NCI-H2196 (cell line): ENCODE measurements around the gene RABEP2.
A peak's percentile ranks its signal among the peaks of the same experiment; 100 is the strongest.
"Not testable (repeated sequence)": the region's sequence is repeated elsewhere in the genome, so short reads cannot be mapped to it uniquely, and the experiment has no call there.

Source experiments
- DNase-seq: peaks from one replicate; lab custom pipeline; 2025; ENCODE audit not compliant: unreplicated experiment; lab: John Stamatoyannopoulos, UW

Gene RABEP2

DNA sequence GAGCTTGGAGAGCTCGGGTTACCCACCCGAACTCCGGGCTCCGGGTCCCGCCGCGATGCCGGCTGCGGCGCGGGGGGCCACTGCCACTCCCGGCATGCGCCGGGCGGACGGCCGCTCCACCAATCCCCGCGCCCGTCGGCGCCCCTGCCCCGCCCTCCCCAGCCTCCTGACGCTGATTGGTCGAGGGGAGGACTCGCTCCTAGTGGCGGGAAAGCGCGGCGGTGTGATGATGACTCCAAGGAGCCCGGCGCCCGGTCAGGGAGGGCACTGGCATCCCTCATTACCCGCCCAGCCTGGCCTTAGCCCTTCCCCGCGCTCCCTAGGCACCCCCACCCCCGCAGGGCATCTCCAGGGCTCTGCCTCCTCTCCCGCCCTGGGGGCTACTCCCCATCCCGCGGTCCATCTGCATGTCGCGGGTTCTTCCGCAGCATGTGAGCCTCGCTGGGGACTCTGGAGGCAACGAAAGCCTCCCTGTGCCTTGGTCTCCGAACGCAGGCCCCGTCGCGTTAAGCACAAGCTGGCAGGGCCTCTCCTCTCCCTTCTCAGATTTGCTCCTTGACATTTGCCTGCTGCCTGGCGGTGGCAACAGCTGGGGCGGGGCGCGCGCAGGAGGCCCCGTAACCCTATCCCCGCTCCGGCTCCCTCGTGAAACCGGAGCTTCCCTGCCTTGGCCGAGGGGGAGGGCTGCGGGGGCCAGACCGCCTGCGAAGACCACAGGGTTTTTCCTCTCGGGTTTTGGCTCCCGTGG lies 45.0 kb downstream of the RABEP2 start:
- peak; percentile 95 for DNase-seq

DNA sequence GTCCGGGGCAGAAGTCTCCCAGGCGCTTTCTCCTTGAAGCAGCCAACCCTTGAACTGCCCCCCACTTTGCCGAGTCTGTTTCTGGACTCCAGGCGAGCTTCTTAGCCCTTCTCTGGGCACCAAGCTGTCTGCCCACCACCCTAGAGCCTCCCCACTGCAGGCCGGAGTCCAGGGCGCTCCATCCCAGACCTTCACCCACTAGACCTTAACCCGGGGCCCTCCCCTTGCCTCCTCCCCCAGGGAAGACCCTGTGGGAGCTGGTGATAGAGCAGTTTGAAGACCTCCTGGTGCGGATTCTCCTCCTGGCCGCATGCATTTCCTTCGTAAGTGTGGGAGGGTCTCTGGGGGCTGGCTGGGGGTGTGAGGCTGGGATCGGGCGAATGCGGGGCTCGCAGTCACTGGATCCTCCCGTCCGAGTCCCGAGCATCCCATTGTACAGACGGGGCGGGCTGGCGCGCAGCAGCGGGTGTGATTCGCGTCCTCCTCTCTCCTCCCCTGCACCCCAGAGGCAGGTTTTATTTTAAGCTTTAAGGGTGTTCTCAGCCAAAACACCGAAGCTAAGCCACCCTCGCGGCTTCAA lies 45.7 kb downstream of the RABEP2 start:
- no peak for DNase-seq

DNA sequence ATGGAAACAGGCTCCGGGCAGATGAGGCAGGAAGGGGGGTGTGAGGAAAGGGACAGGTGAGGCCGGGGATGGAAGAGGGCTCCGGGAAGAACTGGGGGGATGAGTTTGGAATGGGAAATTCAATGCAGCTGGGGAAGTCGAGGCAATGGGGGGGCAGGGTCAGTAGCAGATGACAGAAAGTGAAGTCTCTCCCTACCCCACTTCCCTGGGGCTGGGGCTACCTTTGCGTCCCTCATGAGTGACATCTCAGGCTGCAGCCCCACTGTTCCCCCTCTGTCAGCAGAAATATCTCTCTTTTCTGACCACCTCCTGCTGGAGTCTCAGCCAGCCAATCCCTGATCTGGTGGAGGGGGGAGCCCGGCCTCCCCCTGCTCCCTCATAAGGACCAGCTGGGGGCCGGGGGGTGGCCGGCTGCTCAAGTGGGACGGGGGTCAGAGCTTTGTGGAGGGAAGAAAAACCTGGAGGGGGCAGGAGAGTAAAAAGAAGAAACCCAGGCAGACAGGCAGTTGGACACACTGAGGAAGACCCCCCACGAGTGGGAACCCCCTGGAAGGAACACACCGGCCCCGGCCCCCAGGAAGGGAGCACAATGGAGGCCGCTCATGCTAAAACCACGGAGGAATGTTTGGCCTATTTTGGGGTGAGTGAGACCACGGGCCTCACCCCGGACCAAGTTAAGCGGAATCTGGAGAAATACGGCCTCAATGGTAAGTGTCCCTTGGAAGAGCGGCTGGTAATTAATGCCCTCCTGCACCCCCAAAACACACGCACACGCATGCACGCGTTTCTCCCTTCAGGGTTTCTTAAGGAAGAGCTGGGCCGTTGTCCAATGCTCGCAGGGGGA lies 46.7 kb downstream of the RABEP2 start, which contains the start of gene ATP2A1:
Gene ATP2A1 (plus strand): TSS at position 406 of the 844 bp plus-strand sequence. CDS start 184 bp downstream, at position 590.
- DNase-seq = no peak

DNA sequence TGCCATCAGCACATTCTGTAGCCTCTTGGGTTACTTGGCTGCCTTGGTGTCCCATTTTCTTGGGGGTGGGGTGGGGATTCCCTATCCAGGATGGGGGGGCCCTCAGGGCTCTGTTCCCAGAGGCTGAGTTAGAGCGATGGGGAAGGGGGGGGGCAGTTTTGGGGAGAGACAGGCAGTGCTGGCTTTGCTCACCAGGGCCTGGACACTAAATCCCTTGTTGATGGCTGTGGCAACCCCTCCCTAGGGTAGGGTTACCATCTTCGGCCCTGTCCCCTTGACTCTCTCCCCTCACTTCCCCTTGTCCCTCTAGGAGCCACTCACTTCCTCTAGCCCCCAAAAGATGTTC lies 47.4 kb downstream of the RABEP2 start:
- DNase-seq = no peak

DNA sequence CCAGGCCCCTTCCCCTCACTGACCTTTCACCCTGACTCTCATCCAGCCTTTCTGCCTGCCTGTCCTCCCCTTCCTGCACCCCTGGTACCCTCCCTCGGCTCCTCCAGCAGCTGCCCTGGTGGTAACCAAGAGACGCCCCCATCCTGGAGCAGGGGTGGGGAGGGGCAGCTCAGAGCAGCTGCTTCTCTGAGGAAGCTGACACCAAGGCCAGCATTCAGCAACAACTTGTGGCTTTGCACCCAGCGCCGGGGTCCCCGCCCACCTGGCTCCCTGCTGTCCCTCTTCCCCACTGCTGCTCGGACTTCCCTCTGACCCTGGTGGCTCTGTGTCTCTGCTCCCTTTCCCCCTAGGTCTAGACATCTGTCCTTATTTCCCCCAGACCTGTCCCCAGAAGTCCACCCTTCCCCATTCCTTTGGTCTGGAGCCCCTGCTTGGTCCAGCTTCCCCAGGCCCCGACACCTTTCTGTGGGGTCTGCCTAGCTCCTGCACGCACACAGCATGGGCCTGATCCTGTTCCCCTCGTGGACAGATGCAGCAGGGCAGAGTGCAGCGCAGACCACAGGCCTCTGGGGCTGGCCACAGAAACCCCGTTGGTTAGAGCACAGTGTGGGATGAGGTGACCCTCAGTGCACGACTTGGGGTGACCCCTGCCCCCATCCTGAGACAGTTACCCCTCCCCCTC lies 47.9 kb downstream of the RABEP2 start:
- no peak for DNase-seq

DNA sequence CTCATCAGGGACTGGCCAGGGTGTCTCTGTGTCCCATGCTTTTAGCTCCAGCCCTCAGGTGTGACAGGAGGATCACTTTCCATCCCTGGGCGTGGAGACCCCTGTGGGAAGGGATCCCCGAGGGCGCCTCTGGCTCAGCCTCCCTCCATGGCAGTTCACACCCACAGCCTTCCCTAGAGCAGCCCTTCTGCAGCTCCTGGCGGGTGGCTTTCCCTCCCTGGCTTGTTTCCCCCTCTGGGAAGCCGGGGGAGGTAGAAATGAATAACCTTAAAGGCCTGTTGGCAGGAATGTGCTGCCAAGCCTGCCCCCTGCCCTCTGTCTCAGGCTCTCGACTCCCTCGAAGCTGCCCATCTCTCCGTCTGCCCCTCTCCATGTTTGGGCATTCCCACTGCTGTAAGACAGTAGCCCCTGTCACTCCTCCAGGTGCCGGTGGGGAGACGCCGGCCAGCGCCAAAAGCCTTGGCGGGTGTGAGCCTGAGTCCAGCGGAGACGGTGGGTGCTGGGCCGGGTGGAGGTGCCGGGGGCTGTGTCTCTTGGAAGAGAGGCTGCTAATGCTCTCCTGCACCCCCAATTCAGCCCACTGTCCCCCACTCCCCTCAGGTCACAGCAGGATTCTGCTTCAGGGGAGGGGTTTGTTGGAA lies 48.9 kb downstream of the RABEP2 start:
- DNase-seq = no peak

DNA sequence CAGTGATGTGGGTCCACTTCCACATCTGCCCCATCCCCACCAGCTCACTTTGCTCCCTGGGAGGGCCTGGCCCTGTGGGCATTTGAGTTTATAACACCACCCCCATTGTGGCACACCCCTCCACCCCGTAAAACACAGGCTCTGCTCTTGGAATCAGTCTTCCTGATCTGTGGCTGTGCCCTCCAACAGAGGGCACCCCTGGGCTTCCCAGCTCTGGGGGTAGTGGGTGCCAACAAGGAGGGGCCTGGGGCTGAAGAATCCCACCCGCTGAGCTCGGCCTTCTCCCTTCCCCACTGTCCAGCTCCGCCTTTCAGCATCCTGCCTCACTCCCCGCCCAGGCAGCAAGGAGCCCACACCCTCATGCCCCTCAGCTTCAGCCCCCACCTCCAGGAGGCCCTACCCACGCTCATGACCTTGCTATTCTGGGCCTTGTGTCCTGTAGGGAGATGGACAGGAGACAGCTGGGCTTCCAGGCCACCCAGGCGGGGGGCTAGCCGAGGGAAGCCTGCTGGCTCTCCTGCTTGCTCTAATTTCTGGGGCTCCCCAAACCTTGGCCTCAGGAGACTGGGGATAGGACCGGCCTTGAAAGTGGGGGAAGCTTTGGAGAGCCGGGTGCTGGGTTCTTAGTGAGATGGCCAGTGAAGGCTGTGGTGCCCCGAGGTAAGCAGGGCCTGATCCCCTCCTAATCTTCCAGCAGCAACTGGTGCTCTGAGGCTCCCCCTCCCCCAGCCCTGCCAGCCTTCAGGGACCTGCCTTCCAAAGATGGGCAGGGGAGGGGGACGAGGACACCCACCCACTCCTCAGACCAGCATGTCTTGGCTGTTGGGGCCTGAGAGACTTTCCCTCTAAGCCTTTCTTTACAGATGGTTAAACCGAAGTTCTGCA lies 49.7 kb downstream of the RABEP2 start:
- no peak for DNase-seq

- DNase-seq = no peak
Measured at GRCh38 chr16:28874406-28874805, 50.6 kb downstream of the RABEP2 start.

GRCh38 chr16:28873543-28874201 lies 51.4 kb downstream of the RABEP2 start:
- peak; percentile 26 for DNase-seq

- DNase-seq = no peak
Measured at GRCh38 chr16:28872952-28873351, 52.1 kb downstream of the RABEP2 start.

- DNase-seq = no peak
Measured at GRCh38 chr16:28869201-28869600, 55.8 kb downstream of the RABEP2 start.

GRCh38 chr16:28867646-28868045 lies 57.4 kb downstream of the RABEP2 start:
- not testable (repeated sequence) for DNase-seq

GRCh38 chr16:28867241-28867640 lies 57.8 kb downstream of the RABEP2 start:
- no peak for DNase-seq

- no peak for DNase-seq
Measured at GRCh38 chr16:28866454-28866804, 58.6 kb downstream of the RABEP2 start.

DNA sequence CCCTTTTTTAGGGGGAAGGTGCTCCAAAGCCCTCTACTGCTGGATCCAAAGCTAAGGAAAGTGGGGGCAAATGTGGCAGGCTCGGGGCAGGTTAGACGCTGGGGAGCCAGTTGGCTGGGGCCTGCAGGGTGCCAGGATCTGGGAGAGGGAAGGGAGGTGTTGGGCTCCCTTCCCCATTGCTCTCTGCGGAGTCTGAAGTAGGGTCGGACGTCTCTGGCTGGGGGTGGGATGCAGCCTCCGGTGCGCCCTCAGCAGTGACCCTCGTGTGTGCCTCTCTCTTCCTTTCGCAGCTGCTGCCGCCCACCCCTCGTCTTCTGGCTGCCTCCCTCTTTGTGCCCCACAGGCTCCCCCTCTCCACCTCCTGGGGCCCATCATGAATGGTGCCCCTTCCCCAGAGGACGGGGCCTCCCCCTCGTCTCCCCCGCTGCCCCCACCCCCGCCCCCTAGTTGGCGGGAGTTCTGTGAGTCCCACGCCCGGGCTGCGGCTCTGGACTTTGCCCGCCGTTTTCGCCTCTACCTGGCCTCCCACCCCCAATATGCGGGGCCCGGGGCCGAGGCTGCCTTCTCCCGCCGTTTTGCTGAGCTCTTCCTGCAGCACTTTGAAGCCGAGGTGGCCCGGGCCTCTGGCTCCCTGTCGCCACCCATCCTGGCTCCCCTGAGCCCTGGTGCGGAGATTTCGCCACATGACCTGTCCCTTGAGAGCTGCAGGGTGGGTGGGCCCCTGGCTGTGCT lies 59.1 kb downstream of the RABEP2 start:
- no peak for DNase-seq

DNA sequence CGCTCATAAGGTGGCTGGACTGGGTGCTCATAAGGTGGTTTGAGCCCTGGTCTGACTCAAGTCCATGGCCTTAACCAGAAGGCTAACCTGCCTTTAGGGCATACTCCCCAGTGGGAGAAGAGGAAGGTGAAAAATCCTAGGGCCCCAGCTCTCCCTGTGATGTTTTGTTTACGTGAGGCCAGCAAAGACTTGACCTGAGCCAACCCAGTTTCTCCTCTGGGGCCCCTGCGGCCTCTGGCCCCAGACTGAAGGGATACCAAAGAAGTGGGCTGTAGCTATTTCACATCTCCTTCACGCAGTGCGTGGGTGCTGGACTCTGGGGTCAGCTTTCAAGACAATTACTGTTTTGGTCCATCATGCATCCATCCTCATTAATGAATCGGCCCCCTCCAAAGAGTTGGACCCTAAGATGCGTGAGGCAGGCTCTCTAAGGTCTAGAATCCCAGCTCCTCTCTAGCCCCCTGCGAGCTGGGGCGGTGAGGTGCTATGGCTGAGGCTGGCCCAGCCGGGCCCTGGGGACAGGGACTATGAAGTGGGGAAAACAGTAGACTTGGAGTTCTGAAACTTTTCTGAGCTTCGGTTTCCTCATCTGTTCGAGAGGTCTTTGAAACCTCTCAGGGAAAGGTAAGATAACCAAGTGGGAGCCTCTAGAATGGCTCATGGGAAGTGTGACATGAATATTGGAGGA lies 59.9 kb downstream of the RABEP2 start:
- DNase-seq = no peak

DNA sequence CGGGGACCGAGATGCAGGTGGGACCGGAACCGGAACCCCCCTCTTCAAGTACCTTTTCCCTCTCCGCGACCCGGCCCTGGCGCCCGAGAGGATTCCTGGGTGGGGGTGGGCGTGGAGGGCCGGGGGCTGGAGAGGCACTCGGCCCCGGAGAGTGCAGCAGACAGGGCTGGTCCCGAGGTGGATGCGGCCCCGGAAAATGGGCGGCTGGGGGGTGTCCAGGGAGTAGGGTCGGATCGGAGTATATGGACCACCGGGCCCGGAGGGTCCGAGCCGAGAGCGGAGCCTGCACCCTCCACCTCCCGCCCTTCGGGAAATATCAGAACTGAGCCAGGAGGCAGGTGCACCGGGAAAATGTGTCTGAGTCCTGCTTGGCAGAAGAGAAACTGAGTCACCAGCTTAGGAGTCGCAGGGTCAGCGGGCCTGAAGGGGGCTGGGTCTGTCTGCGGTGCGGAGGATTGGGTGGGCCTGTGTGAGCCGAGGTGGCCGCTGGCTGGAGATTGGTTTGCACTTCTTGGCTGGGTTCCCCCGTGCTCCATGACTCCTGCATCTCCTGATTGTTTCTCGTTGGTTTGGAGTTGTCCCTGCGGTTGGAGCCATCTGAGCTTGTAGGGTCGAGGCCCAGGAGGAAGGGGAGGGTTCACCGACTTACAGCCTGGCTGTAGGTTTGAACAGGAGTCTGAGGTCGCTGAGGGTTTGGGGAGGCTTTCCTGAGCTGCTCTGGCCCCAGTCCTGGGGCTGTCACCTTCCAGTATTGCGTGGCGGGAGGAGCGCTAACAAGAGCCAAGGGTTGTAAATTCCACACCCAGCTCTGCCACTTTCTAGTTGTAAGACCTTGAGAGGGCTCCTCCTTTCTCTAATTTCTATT lies 60.9 kb downstream of the RABEP2 start:
- DNase-seq = no peak
